HS-5 (cell line): ENCODE measurements around the gene GPR37L1.
"Not testable (repeated sequence)": the region's sequence is repeated elsewhere in the genome, so short reads cannot be mapped to it uniquely, and the experiment has no call there.

Experiments
- DNase-seq: peaks from one replicate; pipeline ENCODE4 v3.0.0-alpha.2; 2012; ENCODE audit warnings: low read depth

The GPR37L1 gene

GRCh38 chr1:202107801-202108731 is 14.7 kb upstream of the GPR37L1 start:
- DNase-seq, result no peak

GRCh38 chr1:202110977-202111376 is 11.7 kb upstream of the GPR37L1 start:
- DNase-seq, result no peak

GRCh38 chr1:202111589-202111988 is 11.1 kb upstream of the GPR37L1 start:
- not testable (repeated sequence) for DNase-seq

GRCh38 chr1:202112859-202113689 is 9.6 kb upstream of the GPR37L1 start:
- no peak for DNase-seq

GRCh38 chr1:202113690-202114300 is 8.9 kb upstream of the GPR37L1 start:
- DNase-seq, result no peak

- no peak for DNase-seq
Measured at GRCh38 chr1:202116287-202116686, 6.4 kb upstream of the GPR37L1 start.

GRCh38 chr1:202117898-202118371 is 4.8 kb upstream of the GPR37L1 start:
- DNase-seq, result no peak

- no peak for DNase-seq
Measured at GRCh38 chr1:202121006-202121405, 1.7 kb upstream of the GPR37L1 start.

- no peak for DNase-seq
Measured at GRCh38 chr1:202123336-202123813, 658 bp downstream of the GPR37L1 start.

- no peak for DNase-seq
Measured at GRCh38 chr1:202124142-202124541, 1.4 kb downstream of the GPR37L1 start.

- no peak for DNase-seq
Measured at GRCh38 chr1:202125611-202126010, 2.9 kb downstream of the GPR37L1 start.

GRCh38 chr1:202126426-202126825 is 3.7 kb downstream of the GPR37L1 start:
- no peak for DNase-seq

GRCh38 chr1:202127061-202127460 is 4.3 kb downstream of the GPR37L1 start:
- DNase-seq, result no peak

GRCh38 chr1:202127836-202128622 is 5.3 kb downstream of the GPR37L1 start:
- no peak for DNase-seq

- DNase-seq, result no peak
Measured at GRCh38 chr1:202129453-202130296, 7.0 kb downstream of the GPR37L1 start.

GRCh38 chr1:202130297-202130721 is 7.6 kb downstream of the GPR37L1 start:
- DNase-seq, result no peak

- no peak for DNase-seq
Measured at GRCh38 chr1:202130816-202131522, 8.3 kb downstream of the GPR37L1 start.

- no peak for DNase-seq
Measured at GRCh38 chr1:202131956-202132821, 9.5 kb downstream of the GPR37L1 start.

- no peak for DNase-seq
Measured at GRCh38 chr1:202133001-202133400, 10.3 kb downstream of the GPR37L1 start.
